GM21515 (cell line): Measurements from ENCODE around the gene AREL1.

Experiments
- ATAC-seq: cut with Tn5 transposase; IDR thresholded peaks from one replicate; pipeline ENCODE4 v1.9.1; 2021; ENCODE audit not compliant: unreplicated experiment

AREL1 gene

GRCh38 chr14:74637178-74637550 is 75.7 kb downstream of the AREL1 start:
- ATAC-seq, result no peak

- no peak for ATAC-seq
Measured at GRCh38 chr14:74636424-74637177, 76.3 kb downstream of the AREL1 start.

DNA sequence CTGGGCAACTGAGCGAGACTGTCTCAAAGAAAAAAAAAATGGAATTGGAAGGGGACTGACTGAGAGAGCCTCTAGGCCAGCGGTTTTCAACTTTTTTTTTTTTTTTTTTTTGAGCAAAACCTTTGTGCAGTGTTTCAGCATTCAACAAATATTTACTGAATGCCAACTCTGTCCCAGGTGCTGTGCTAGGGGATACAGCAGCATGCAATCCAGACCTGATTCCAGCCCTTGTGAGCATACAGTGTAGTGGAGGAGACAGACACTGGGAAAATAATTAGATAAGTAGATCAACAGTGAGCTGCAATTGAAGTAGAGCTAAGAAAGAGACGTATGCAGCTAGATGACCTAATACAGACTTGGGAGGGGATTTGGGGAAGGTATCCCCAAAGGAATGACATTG is 77.0 kb downstream of the AREL1 start:
- ATAC-seq, result no peak

GRCh38 chr14:74634964-74635363 is 77.9 kb downstream of the AREL1 start:
- ATAC-seq, result no peak

GRCh38 chr14:74634481-74634880 is 78.4 kb downstream of the AREL1 start:
- no peak for ATAC-seq

DNA sequence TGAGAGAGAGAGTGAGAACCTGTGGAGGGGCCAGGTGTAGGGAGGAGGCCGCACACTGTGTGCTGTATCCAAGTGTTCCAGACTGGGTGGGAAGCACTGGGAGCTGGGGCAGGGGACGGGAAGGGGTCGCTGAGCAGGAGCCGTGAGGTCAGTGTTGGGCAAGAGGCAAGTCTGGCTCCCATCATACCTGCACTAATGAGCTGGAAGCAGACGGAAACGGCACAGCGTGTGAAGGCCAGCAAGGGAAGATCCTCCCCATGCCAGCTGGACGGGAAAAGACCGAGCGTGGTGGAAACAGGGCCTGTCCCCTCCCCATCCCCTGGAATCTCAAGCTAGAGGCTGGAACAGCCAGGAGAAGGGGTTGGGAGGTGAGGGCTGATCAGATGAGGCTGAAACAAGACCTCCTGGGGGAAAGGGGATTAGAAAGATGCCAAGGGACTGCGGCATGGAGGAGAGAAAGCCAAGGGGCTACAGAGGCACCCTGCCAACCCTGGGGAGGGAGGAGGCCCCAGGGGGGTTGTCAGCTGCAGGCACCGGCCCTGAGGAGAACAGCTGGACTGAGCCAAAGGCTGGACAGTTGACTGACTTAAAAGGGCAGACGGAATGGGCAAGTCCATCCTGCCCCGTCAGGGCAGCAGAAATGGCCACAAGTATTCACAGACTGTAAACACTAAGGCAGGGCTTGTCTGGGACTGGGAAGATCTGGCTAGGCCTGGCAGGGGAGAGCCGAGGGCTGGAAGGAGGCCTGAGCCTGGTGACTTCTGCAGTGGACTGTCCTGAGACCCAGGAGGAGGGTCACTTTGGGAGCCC is 81.8 kb downstream of the AREL1 start:
- ATAC-seq, result no peak

DNA sequence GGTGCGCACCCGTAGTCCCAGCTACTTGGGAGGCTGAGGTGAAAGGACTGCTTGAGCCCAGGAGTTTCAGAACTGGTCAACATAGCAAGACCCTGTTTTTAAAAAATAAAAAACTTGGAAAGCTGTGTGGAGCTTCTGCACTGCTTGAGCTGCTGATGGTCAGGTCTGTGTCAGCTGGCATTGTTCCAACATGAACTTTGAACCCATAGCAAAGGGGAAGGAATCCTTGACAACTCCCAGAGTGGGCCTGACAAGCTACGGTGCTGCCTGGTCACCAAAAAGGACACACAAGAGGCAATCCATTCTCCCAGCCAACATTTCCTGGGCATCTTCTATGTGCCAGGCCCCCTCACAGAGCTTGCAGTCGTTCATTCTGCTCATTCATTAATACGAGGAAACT is 84.5 kb downstream of the AREL1 start:
- no peak for ATAC-seq

- ATAC-seq, result no peak
Measured at GRCh38 chr14:74627076-74627475, 85.8 kb downstream of the AREL1 start.

- ATAC-seq, result no peak
Measured at GRCh38 chr14:74622257-74622656, 90.6 kb downstream of the AREL1 start.

- no peak for ATAC-seq
Measured at GRCh38 chr14:74621556-74621955, 91.3 kb downstream of the AREL1 start.

DNA sequence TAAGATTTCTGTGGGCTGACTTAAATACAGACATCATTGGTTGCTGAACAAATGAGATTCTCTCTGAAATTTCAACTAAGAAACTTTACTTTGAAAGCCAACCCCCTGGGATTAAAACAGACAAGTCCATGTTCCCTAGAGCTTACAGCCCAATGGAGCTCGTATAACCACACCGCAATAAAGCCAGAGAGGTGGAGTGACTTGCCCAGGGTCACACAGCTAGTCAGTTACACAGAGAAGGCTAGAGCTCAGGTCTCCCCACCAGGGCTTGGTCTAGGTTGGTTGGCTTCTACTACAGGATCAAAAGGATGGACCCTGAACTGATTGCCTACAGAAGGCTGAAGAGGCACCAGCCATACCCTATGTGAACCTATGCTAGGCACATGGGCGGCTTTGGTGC is 92.0 kb downstream of the AREL1 start:
- no peak for ATAC-seq

GRCh38 chr14:74620497-74620921 is 92.4 kb downstream of the AREL1 start:
- ATAC-seq, result no peak

- ATAC-seq, result no peak
Measured at GRCh38 chr14:74619672-74620131, 93.2 kb downstream of the AREL1 start.

GRCh38 chr14:74618078-74618952 is 94.6 kb downstream of the AREL1 start:
- ATAC-seq, result no peak

DNA sequence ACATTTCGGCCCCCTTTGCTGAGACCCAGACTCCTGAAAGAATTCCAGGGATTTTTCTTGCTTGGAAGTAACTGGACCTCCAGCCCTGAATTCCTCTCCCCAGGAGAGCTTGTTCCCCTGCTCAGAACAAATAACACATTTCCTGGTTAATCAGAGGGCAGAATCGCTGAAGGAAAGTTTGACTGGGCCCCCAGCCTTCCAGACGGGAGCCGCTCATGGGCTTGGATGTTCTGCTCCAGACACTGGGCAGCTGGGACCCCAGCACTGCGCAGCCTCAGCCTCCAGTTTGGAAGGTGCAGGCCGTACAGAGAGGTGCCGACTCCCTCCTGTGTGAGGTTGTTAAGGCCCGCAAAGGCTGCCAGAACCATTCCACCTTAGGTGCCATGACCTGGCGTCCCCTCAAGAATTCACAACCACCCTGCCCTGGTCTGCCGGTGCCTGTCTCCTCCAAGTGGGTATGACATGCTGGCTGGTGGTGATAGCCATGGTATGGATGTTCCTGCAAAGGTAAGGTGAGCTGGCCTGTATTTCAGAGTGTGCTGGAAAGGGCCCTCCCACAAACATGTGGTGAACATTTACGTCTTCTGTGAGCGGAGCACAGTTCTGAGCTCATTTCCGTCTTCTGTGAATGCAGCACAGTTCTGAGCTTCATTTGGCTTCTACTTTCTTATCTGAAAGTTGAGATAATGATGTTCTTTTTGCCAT is 95.7 kb downstream of the AREL1 start:
- no peak for ATAC-seq

- ATAC-seq, result no peak
Measured at GRCh38 chr14:74616507-74616906, 96.4 kb downstream of the AREL1 start.

GRCh38 chr14:74615735-74616134 is 97.1 kb downstream of the AREL1 start:
- no peak for ATAC-seq

- no peak for ATAC-seq
Measured at GRCh38 chr14:74614508-74615495, 98.1 kb downstream of the AREL1 start.

DNA sequence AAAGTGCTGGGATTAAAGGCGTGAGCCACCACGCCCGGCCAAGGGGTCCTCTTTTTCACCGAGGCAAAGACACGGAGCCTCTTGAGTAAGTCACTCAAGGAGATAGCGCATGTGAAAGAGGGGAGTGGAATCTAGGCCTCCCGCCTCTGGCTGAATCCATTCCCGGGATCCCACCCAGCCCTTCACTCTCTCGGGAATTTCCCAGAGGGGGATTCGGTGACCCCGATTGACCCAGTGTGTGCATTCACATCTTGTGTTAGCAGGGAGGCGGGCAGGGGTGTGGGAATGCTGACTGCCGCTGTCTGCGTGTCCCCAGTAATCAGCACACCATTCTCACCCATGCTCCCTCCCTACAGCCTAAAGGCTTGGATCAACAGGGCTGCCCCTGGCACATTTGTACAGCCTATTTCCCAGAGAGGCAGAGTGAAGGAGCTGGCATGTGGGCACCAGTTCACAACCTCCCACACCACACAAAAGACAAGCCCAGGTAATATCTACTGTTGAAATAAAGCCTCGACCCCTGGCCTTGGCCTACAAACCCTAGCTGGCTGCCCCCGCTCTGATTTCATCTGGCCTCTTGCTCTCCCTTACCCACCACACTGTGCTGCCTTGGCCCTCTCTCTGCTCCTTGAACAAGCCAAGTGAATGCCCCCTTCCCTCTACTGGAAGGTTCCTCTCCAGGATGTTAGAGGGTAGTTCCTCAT is 99.5 kb downstream of the AREL1 start:
- ATAC-seq, result no peak
